HG03064 (cell line): ENCODE data around the gene POLG.

Experiments used
- ATAC-seq: cut with Tn5 transposase; IDR thresholded peaks from one replicate; pipeline ENCODE4 v1.9.1; 2021; ENCODE audit warnings: low read depth; ENCODE audit not compliant: unreplicated experiment

POLG gene

GRCh38 chr15:89334510-89335297 lies at the start of gene POLG:
Gene POLG, minus strand, starts transcription at chr15:89334824. Its CDS starts 1,070 bp downstream, at chr15:89333754.
- ATAC-seq = peak; percentile 81

- ATAC-seq = no peak
These were observed 49.6 kb upstream of the POLG start for GRCh38 chr15:89384176-89384604.

- no peak for ATAC-seq
These were observed 48.9 kb upstream of the POLG start for GRCh38 chr15:89383365-89384175.

GRCh38 chr15:89381888-89382686 lies 47.5 kb upstream of the POLG start:
- ATAC-seq = no peak

GRCh38 chr15:89381331-89381730 lies 46.7 kb upstream of the POLG start:
- no peak for ATAC-seq

- ATAC-seq = no peak
These were observed 45.2 kb upstream of the POLG start for GRCh38 chr15:89379818-89380217.

- ATAC-seq = no peak
These were observed 44.6 kb upstream of the POLG start for GRCh38 chr15:89379251-89379695.

GRCh38 chr15:89378296-89379151 lies 43.9 kb upstream of the POLG start:
- ATAC-seq = no peak

- ATAC-seq = no peak
These were observed 43.2 kb upstream of the POLG start for GRCh38 chr15:89377842-89378295.

- no peak for ATAC-seq
These were observed 42.6 kb upstream of the POLG start for GRCh38 chr15:89377024-89377841.

GRCh38 chr15:89376388-89376787 lies 41.8 kb upstream of the POLG start:
- ATAC-seq = no peak

- ATAC-seq = no peak
These were observed 40.7 kb upstream of the POLG start for GRCh38 chr15:89375093-89376005.

GRCh38 chr15:89374086-89374981 lies 39.7 kb upstream of the POLG start:
- no peak for ATAC-seq

- no peak for ATAC-seq
These were observed 37.7 kb upstream of the POLG start for GRCh38 chr15:89372069-89372935.

- no peak for ATAC-seq
These were observed 36.8 kb upstream of the POLG start for GRCh38 chr15:89371228-89372044.
